ENCODE results near the gene MAGOH.

MAGOH gene

GRCh38 chr1:53276153-53276901 lies 38.0 kb upstream of the MAGOH start:
- no peaks in the 10 kb centered on the region for H3K9me3 Mint-ChIP-seq
- DNase-seq (ENCODE audit: low spot score) = no peak

GRCh38 chr1:53275566-53275965 lies 37.2 kb upstream of the MAGOH start:
- Mint-ChIP-seq H3K4me1 (ENCODE audit: low read depth) (peaks cover 4% of the 10 kb centered on the region), H3K27me3 (ENCODE audit: low read depth) (no peaks in the 10 kb centered on the region), H3K36me3 (ENCODE audit: low read depth) (peaks cover 27% of the 10 kb centered on the region), H3K4me3 (no peak overlapping the region), H3K9me3 (no peaks in the 10 kb centered on the region), H3K27ac (no peak overlapping the region)
- DNase-seq (ENCODE audit: low spot score) = no peak

More at GRCh38 chr1:53276153-53276901, 38.0 kb upstream of the MAGOH start:
- H3K4me1 Mint-ChIP-seq (ENCODE audit: low read depth) = peaks cover 4% of the 10 kb centered on the region
- H3K4me3 Mint-ChIP-seq = no peak overlapping the region
- H3K36me3 Mint-ChIP-seq (ENCODE audit: low read depth) = peaks cover 25% of the 10 kb centered on the region
- H3K27ac Mint-ChIP-seq = no peak overlapping the region
- no peaks in the 10 kb centered on the region for H3K27me3 Mint-ChIP-seq (ENCODE audit: low read depth)

DNA sequence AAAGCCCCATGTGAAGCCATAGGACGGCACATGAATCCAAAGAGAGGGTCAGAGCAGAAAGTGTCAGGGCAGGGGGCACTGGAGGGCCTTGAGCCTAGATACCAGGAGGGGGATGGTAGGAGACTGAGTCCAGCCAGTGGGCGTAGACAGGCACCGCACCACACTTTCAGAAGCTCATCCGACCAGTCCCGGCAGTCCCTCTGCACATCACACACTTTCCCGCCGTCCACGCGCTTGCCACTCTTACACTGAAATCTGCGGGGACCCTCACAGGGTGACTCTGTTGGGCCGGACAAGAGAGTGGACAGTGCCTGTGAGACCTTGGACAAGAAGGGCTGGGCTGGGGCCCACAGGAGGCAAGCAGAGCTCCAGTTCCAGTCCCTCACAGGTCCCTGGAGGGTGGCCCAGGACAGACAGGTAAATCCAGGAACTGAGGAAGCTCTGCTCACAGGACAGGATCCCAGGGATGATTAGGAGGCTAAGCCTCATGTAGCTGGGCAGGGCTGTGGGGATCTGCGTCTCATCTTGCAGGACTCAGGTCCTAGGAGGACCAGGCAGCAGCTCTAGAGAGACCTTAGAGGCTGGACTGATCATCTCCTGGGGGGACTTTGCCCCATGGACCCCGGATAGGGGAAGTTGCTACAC lies 36.3 kb upstream of the MAGOH start:
- no peaks in the 10 kb centered on the region for H3K27me3 Mint-ChIP-seq (ENCODE audit: low read depth)
- H3K36me3 Mint-ChIP-seq (ENCODE audit: low read depth) = peaks cover 25% of the 10 kb centered on the region
- no peak overlapping the region for H3K4me3 Mint-ChIP-seq
- DNase-seq (ENCODE audit: low spot score) = no peak
- no peaks in the 10 kb centered on the region for H3K9me3 Mint-ChIP-seq
- peaks cover 4% of the 10 kb centered on the region for H3K4me1 Mint-ChIP-seq (ENCODE audit: low read depth)
- peak overlapping the region; percentile 53 for H3K27ac Mint-ChIP-seq

GRCh38 chr1:53274026-53274425 lies 35.7 kb upstream of the MAGOH start:
- Mint-ChIP-seq H3K36me3 (ENCODE audit: low read depth) (peaks cover 27% of the 10 kb centered on the region), H3K27me3 (ENCODE audit: low read depth) (no peaks in the 10 kb centered on the region), H3K4me3 (no peak overlapping the region), H3K27ac (no peak overlapping the region), H3K9me3 (no peaks in the 10 kb centered on the region), H3K4me1 (ENCODE audit: low read depth) (peaks cover 4% of the 10 kb centered on the region)
- DNase-seq (ENCODE audit: low spot score) = no peak

DNA sequence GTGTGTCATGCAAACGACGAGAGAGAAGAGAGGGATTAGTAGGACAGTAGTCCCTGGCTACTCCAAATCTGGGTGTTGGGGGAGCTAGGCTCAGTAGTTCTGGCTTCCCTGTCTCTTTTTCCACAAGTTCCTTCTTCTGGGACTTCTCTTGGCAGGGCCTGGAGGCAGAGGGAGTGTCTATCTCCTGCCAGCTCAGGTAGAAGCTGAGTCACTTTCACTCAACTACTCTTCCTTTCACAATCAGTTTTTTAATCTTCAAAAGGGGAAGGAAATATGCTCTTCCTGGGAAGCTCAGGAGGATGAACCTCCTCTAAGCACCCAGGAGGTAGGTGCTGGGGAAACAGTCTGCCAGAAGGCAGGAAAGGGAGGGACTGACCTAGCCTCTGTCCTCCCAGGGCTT lies 35.2 kb upstream of the MAGOH start:
- no peak overlapping the region for H3K27ac Mint-ChIP-seq
- DNase-seq (ENCODE audit: low spot score) = no peak
- H3K4me3 Mint-ChIP-seq = no peak overlapping the region
- peaks cover 4% of the 10 kb centered on the region for H3K4me1 Mint-ChIP-seq (ENCODE audit: low read depth)
- H3K27me3 Mint-ChIP-seq (ENCODE audit: low read depth) = no peaks in the 10 kb centered on the region
- H3K36me3 Mint-ChIP-seq (ENCODE audit: low read depth) = peaks cover 31% of the 10 kb centered on the region
- no peaks in the 10 kb centered on the region for H3K9me3 Mint-ChIP-seq

GRCh38 chr1:53272349-53272748 lies 34.0 kb upstream of the MAGOH start:
- Mint-ChIP-seq H3K4me1 (ENCODE audit: low read depth) (no peaks in the 10 kb centered on the region), H3K27me3 (ENCODE audit: low read depth) (no peaks in the 10 kb centered on the region), H3K4me3 (no peak overlapping the region), H3K9me3 (no peaks in the 10 kb centered on the region), H3K36me3 (ENCODE audit: low read depth) (peaks cover 25% of the 10 kb centered on the region), H3K27ac (no peak overlapping the region)
- DNase-seq (ENCODE audit: low spot score) = no peak

GRCh38 chr1:53271446-53272090 lies 33.2 kb upstream of the MAGOH start:
- H3K4me1 Mint-ChIP-seq (ENCODE audit: low read depth) = no peaks in the 10 kb centered on the region
- no peaks in the 10 kb centered on the region for H3K27me3 Mint-ChIP-seq (ENCODE audit: low read depth)
- no peaks in the 10 kb centered on the region for H3K9me3 Mint-ChIP-seq
- H3K27ac Mint-ChIP-seq = no peak overlapping the region
- peaks cover 29% of the 10 kb centered on the region for H3K36me3 Mint-ChIP-seq (ENCODE audit: low read depth)
- no peak for DNase-seq (ENCODE audit: low spot score)
- H3K4me3 Mint-ChIP-seq = no peak overlapping the region

- Mint-ChIP-seq H3K36me3 (ENCODE audit: low read depth) (peaks cover 34% of the 10 kb centered on the region), H3K4me3 (no peak overlapping the region), H3K9me3 (no peaks in the 10 kb centered on the region)
Observed at GRCh38 chr1:53270873-53271272, 32.6 kb upstream of the MAGOH start.

GRCh38 chr1:53270107-53270506 lies 31.8 kb upstream of the MAGOH start:
- no peak for DNase-seq (ENCODE audit: low spot score)

More at GRCh38 chr1:53270873-53271272, 32.6 kb upstream of the MAGOH start:
- DNase-seq (ENCODE audit: low spot score) = no peak
- Mint-ChIP-seq H3K27ac (no peak overlapping the region), H3K27me3 (ENCODE audit: low read depth) (no peaks in the 10 kb centered on the region), H3K4me1 (ENCODE audit: low read depth) (no peaks in the 10 kb centered on the region)

GRCh38 chr1:53267761-53268160 lies 29.4 kb upstream of the MAGOH start:
- H3K27me3 Mint-ChIP-seq (ENCODE audit: low read depth) = no peaks in the 10 kb centered on the region
- peaks cover 52% of the 10 kb centered on the region for H3K36me3 Mint-ChIP-seq (ENCODE audit: low read depth)
- no peak overlapping the region for H3K4me3 Mint-ChIP-seq
- no peaks in the 10 kb centered on the region for H3K9me3 Mint-ChIP-seq
- H3K27ac Mint-ChIP-seq = no peak overlapping the region
- no peak for DNase-seq (ENCODE audit: low spot score)
- H3K4me1 Mint-ChIP-seq (ENCODE audit: low read depth) = no peaks in the 10 kb centered on the region

More at GRCh38 chr1:53270107-53270506, 31.8 kb upstream of the MAGOH start:
- no peak overlapping the region for H3K4me3 Mint-ChIP-seq
- H3K27me3 Mint-ChIP-seq (ENCODE audit: low read depth) = no peaks in the 10 kb centered on the region
- no peaks in the 10 kb centered on the region for H3K4me1 Mint-ChIP-seq (ENCODE audit: low read depth)
- no peak overlapping the region for H3K27ac Mint-ChIP-seq
- H3K36me3 Mint-ChIP-seq (ENCODE audit: low read depth) = peaks cover 40% of the 10 kb centered on the region
- no peaks in the 10 kb centered on the region for H3K9me3 Mint-ChIP-seq

DNA sequence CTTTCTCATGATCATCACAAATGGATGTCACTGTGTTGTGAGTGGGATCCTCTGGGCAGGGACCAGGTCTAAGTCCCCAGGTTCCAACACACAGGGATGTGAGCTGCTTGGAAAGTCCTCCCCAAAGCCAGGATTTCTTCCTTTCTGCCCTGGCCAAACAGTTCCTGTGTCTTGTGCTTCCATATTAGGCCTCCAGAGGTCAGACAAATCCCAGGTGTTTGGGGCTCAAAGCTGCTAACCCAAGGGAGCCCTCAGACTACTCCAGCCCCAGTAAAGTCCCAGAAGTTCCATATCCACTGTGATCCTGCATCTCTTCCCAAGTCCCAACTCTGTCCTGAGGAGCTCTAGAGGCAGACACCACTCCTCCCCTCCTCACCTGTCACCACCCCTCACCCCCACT lies 27.7 kb upstream of the MAGOH start:
- no peak for DNase-seq (ENCODE audit: low spot score)
- H3K27ac Mint-ChIP-seq = no peak overlapping the region
- no peaks in the 10 kb centered on the region for H3K9me3 Mint-ChIP-seq
- H3K4me3 Mint-ChIP-seq = no peak overlapping the region
- H3K36me3 Mint-ChIP-seq (ENCODE audit: low read depth) = peaks cover 54% of the 10 kb centered on the region
- H3K27me3 Mint-ChIP-seq (ENCODE audit: low read depth) = no peaks in the 10 kb centered on the region
- H3K4me1 Mint-ChIP-seq (ENCODE audit: low read depth) = no peaks in the 10 kb centered on the region

DNA sequence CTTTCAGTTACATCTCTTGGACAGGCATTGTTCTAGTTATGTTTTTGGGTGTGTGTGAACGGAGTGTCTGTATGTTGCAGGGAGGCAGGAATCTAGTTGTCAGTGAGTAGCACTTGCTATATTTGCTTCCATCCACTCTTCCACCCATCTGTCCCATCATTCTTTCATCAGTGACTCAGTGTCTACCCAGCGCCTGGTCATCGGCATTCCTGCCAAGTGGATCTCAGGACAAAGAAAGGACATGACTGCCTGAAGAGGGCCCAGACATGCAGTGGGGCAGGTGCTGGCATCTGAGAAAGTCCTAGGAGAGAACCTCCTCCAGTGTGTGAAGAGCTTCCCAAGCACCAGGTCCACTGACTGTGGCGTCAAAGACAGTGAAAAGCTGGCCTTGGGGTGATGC lies 27.3 kb upstream of the MAGOH start:
- peaks cover 54% of the 10 kb centered on the region for H3K36me3 Mint-ChIP-seq (ENCODE audit: low read depth)
- H3K27me3 Mint-ChIP-seq (ENCODE audit: low read depth) = no peaks in the 10 kb centered on the region
- no peak overlapping the region for H3K4me3 Mint-ChIP-seq
- DNase-seq (ENCODE audit: low spot score) = no peak
- H3K27ac Mint-ChIP-seq = no peak overlapping the region
- H3K4me1 Mint-ChIP-seq (ENCODE audit: low read depth) = no peaks in the 10 kb centered on the region
- no peaks in the 10 kb centered on the region for H3K9me3 Mint-ChIP-seq

DNA sequence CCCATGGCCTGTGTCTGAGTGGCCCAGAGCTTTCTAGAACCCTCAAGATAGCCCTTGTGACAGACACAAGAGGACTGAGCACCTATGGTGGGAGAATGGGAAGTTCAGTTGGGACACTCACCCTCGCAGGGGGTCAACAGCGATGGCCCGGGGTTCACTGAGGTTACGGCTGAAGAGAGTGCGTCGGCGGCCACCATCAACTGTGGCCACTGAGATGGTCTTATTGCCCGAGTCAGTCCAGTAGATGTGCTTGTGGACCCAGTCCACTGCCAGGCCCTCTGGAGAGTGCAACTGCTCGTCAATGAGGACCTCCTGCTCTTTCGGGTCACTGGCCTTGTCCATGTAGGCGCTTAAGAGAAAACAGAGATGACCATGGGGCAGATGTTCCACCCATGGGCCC lies 25.7 kb upstream of the MAGOH start:
- Mint-ChIP-seq H3K27me3 (ENCODE audit: low read depth) (no peaks in the 10 kb centered on the region), H3K4me1 (ENCODE audit: low read depth) (no peaks in the 10 kb centered on the region), H3K27ac (no peak overlapping the region), H3K9me3 (no peaks in the 10 kb centered on the region), H3K36me3 (ENCODE audit: low read depth) (peaks cover 58% of the 10 kb centered on the region), H3K4me3 (no peak overlapping the region)
- no peak for DNase-seq (ENCODE audit: low spot score)

DNA sequence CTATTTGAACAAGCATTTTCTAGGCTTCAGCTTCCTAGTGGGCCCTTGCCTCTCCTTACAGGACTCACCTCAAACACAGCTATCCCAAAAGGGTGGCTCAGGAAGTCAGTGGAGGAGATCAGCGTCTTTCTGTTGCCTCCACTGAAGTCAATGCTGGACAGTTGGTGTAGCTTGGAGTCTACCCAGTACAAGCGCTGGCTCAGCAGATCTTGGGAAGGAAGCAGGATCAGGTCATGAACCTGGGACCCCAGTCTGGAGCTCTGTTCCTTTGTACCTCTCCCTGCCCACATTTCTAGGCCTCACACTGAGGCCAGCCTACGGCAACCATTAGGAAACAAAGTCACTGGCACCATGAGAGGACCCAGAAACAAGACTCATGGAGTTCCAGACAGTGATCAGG lies 23.7 kb upstream of the MAGOH start:
- no peaks in the 10 kb centered on the region for H3K4me1 Mint-ChIP-seq (ENCODE audit: low read depth)
- no peaks in the 10 kb centered on the region for H3K27me3 Mint-ChIP-seq (ENCODE audit: low read depth)
- no peak overlapping the region for H3K27ac Mint-ChIP-seq
- H3K4me3 Mint-ChIP-seq = no peak overlapping the region
- DNase-seq (ENCODE audit: low spot score) = no peak
- peaks cover 64% of the 10 kb centered on the region for H3K36me3 Mint-ChIP-seq (ENCODE audit: low read depth)
- H3K9me3 Mint-ChIP-seq = no peaks in the 10 kb centered on the region
